Activated CD4-positive, alpha-beta T cell treated with anti-CD3 and anti-CD28 coated beads for 24 hours (primary cell): Measurements from ENCODE around the gene GAS6.
"Not testable (repeated sequence)": the region's sequence is repeated elsewhere in the genome, so short reads cannot be mapped to it uniquely, and the experiment has no call there.

Source experiments
- DNase-seq, 2 donors: peaks; one replicate each; pipeline ENCODE4 v3.0.0-alpha.2; 2020; ENCODE audit warnings: low read depth in 2 of 2

Gene GAS6

DNA sequence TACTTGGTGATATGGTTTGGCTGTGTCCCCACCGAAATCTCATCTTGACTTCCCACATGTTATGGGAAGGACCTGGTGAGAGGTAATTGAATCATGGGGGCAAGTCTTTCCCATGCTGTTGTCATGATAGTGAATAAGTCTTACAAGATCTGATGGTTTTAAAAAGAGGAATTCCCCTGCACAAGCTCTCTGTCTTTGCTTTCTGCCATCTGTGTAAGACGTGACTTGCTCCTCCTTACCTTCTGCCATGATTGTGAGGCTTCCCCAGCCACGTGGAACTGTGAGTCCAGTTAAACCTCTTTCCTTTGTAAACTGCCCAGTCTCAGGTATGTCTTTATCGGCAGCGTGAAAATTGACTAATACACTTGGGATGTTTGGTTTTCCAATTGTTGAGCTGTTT lies 4.0 kb upstream of the GAS6 start:
- not testable (repeated sequence) for DNase-seq

GRCh38 chr13:113865427-113865826 lies 1.6 kb upstream of the GAS6 start:
- no peak for DNase-seq

GRCh38 chr13:113864273-113864890 lies 506 bp upstream of the GAS6 start:
- DNase-seq, result no peak

- no peak for DNase-seq
Measured at GRCh38 chr13:113862931-113863523, 849 bp downstream of the GAS6 start.

DNA sequence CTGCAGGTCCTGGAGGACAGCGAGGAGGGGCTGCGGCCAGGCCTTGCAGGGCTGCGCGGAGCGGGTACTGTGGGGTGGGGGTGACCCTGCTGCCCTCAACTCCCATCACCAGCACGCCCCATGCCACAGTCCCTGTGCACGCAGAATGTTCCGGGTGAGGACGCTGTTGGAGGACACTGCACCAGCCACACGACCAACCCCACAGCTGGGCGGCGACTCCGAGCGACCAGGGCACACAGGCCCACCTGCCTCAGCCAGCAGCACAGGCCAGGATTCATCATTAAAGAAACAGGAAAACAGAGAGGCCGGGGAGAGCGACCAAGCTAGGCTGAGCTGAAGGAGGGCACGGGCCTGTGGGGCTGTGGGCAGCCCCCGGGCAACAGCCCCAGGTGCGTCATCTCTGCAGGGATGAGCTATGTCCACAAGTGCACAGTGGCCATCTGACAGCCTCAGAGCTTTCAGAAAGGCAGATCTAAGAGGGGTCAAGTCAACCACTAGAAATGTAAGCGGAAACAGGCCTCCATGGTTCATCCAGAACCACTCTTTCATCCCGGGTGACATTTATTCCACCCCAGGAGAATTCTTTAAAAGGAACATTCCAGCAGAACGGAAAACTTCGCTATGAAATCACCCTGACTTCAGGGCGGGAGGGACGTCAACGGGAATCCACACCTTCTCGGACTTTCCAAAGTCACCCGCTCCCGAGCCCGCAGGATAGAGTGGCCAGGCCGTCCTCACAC lies 1.5 kb downstream of the GAS6 start:
- DNase-seq, result no peak

GRCh38 chr13:113861433-113862030 lies 2.3 kb downstream of the GAS6 start:
- no peak for DNase-seq

DNA sequence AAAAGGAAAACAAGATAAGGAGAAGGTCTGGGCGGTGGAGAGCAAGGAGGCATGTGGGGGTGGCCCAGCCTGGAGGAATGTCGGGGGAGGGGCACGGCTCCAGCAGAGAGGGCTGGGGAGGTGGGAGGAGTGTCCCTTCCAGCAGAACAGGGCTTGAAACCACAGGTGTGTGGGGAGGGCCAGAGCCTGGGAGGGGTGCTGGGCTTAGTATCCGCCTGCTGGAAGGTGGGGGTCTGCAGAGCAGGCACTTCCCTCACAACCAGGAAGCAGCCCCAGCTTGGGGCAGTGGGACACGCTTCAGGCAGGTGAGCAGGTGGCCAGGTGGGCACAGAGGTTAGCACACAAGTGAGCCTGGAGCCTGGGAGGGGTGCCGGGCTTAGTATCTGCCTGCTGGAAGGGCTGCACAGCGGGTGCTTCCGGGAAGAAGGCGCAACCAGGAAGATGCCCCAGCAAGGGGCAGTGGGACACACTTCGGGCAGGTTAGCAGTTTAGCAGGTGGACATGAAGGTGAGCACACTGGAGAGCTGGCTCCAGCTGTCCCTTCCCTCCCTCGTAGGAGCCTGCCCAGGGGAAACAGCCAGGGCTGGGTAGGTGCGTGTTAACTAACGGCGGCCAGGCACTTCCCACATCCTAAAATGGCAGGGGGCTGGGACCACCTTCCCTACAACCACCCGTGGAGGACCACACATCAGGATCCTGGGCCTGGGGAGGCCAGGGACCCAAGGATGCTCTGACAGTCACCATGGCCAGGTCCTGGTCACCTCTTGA lies 3.0 kb downstream of the GAS6 start:
- no peak for DNase-seq

DNA sequence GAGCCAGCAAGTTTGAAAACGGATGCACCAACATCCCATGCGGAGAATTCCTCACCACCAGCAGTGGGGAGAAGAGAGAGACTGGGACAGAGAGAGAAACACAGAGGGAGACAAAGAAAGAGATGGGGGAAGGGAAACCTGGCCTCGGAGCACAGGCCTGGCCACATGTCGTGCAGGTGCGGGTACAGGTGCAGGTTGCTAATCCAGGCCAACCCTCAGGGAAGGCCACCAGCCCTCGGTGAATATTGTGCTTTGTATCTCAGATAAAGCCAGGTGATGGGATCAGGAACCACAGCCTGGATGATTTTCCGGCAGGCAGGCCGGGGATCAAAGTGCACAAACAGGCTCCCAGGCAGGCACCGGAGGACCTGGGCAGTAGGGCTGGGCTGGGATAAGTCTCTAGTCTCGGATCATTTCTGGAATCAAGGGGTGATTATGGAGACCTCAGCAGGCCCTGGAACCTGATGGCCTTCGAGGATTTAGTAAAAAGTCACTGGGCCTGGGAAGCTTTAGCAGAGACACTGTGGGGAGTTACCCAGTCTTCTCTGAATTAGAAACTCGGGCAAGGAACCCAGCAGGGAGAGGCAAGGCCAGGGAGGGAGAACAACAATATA lies 3.7 kb downstream of the GAS6 start:
- no peak for DNase-seq

- DNase-seq, result no peak
Measured at GRCh38 chr13:113859311-113860050, 4.4 kb downstream of the GAS6 start.

DNA sequence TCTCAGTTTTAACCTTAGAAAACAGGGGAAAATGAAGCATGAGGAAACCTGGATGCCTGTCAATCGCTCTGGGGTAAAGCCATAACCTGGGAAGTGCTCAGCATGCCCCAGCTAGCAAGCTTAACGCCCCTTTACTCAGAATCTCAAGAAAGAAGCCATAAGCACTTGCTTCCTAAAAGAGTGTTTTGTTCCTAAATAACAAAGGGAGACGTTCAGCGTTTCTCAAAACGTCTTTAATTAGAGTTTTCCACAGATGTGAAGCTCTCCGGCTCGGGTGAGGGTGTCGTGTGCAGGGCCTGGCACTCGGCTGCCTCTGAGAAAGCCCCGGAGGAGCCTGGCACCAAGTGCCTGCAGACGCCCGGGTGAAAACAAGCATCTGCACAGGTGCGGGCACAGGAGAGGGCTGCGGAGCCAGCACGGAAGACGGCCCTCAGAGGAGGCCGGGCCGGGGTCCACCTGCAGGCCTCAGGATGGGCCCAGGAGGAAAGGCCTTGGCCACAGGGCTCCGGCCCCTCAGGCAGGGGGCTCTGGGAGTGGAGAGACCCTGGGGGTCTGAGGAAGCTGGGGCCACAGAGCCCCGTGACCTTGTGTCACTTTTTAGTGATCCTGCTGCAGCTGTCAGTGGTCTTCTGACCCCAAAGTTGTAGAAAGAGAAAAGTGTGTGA lies 6.2 kb downstream of the GAS6 start:
- DNase-seq, result no peak

- DNase-seq, result no peak
Measured at GRCh38 chr13:113856716-113857065, 7.2 kb downstream of the GAS6 start.

- DNase-seq, result no peak
Measured at GRCh38 chr13:113855931-113856715, 7.8 kb downstream of the GAS6 start.

GRCh38 chr13:113855012-113855921 lies 8.6 kb downstream of the GAS6 start:
- no peak for DNase-seq

- no peak for DNase-seq
Measured at GRCh38 chr13:113854238-113855011, 9.5 kb downstream of the GAS6 start.

DNA sequence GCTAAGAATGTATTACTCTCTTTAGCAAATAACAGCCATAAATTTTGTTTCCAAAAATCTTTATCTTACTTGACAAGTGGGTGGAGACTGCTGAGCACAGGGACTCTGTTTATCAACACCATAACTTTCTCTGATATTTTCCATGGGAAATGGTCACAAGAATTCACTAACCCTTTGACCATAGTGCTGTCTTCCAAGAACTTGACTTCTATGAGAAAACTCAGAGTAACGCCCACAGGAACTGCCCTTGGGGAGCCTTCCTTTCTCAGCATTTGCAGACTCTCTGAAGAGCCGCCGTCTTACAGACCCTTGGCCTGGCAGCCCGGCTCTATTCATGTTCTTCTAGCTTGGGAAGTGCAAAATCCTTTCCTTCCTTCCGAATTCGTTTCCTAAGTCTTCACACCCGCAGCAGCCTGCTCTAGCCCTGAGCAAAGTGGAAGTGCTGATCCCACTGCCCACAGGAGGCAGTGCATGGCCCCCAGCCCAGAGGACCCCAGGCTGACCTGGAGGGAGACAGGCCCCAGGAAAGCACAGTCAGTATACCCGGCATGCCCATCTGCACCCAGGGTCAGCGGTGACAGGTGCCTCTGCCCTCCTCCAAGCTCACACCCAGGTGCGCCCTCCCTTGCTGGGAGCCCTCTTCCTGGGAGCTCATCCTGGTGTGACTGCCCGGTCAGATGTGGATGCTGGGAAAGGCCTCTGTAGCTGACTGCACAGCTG lies 10.2 kb downstream of the GAS6 start:
- DNase-seq, result no peak

DNA sequence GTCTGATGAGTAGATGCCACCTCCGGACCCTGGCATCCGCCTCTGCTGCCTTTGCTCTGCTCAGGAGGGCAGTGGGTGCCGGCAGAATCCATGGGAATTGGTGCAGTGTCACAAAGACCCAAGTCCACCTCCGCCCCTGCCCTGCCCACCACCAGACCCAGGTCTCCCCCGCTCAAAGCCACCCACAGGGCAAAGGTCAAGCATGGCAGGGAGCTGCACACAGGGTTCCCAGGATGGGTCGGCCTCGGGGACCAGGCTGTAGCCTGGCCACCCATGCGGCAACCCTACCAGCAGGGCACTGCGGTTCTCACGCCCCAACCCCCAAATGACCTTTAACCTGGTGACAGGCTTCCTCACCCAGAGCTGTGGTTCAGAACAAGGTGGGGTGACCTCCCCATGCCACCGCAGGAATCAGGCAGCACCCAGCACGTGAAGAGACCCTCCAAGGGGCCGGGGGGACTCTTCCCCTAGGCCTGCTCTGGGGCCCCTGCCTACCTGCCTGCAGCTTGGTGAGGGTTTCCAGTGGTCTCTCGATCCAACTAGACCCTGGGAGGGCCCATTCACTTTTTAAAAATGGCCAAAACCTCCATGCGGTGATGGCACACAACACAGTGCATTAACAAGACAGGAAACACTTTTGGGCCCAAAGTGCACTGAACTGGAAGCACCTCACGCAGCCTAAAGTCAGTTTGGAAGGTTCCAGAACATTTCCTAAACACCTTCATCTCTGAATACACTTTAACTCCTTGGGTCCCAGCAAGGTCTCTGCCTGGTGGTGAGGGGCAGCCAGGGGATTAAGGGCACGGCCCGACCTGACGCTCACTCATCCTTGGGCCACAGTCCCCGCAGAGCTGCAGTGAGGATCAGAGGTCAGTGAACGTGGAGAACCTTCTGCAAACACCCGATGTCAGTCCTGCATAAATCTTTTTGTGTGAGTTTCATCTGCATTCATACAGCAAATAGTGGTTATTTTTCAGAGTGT lies 11.0 kb downstream of the GAS6 start:
- no peak for DNase-seq
